HG02981 (cell line): ENCODE results near the gene PAQR6.

ENCODE experiments used
- ATAC-seq: cut with Tn5 transposase; IDR thresholded peaks from one replicate; pipeline ENCODE4 v1.9.1; 2021; ENCODE audit warnings: mild to moderate bottlenecking, moderate library complexity; ENCODE audit not compliant: unreplicated experiment

The PAQR6 gene

GRCh38 chr1:156198831-156199349 is 49.0 kb downstream of the PAQR6 start:
- ATAC-seq, result no peak

DNA sequence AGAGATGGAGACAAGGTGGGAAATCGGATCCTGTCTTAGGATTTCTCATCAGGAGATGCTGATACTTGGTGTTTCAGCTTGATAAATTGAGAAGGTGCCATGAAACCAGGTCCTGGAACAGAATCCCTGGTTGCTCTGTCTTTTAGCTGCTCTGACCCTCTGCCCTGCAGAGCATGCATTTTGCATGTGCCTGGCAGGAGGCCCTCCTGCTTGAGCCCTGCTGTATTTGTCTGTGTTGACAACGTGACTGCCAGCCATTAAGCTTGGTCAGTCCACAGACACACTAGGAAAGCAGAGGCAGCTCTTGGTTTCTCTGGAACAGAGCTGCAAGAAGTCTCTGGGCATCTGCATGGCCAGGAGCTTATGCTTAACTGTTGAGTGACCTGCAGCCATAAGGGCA is 51.4 kb downstream of the PAQR6 start:
- no peak for ATAC-seq

DNA sequence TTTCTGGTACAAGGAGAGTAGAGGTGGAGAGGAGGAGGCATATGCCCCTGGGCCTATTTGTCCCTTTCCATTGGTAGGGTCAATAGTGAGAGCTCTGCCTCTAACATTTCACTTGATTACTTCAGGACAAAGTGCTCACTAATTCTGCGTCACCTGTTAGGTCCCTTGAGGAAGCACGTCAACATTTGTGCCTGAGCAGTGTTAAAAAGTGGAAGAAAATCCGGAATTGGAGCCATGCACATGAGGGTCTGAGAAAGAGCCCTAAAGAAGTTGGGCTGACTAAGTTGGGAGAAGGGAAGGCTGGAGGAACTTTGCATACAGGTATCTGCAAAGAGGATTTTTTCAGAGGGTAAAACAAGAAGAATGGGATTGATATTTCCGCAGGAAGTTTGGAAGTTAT is 52.0 kb downstream of the PAQR6 start:
- ATAC-seq, result no peak

GRCh38 chr1:156194300-156194652 is 53.6 kb downstream of the PAQR6 start:
- no peak for ATAC-seq

DNA sequence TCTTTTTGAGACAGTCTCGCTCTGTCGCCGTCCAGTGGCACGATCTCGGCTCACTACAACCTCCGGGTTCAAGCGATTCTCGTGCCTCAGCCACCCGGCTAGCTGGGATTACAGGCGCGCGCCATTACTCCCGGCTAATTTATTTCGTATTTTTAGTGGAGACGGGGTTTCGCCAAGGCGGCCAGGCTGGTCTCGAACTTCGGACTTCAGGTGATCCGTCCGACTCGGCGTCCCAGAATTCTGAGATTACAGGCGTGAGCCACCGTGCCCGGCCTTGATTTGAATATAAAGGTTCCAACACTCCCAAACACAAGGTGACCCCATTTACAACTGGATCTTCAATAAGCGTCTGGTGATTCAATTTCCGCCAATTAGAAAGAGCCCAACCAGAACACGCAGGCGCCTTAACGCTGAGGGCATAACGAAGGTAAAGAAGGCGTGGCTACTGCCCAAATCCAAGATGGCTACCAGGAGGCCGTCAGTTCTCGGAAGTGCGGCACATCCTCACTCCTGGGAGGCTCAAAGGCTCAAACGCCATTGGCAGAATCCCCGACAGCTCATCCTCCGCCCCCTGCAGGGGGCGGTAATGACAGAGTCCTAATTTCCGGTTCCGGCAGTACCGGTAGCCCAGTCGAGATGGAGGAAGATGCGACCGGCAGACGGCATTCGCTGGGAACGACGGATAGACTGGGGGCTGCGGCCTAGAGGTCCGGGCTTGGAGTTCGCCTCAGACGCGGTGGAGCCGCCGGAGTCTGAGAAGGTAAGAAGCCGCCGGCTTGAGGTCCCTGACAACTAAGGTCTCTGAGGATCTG is 54.2 kb downstream of the PAQR6 start, which contains the start of gene SLC25A44:
Gene SLC25A44 (plus strand): TSS at position 617 of the 812 bp plus-strand sequence. CDS start 5,744 bp downstream, outside the sequence.
- ATAC-seq, result peak; percentile 96
